GM12874 (cell line): Measurements from ENCODE around the gene AIFM1.

ENCODE experiments used
- TF ChIP-seq, protein P1 (sequence below): IDR thresholded peaks from 2 replicates; pipeline ENCODE4 v1.5.1; 2011; ENCODE audit warnings: low read depth, mild to moderate bottlenecking, control low read depth, low read length, moderate library complexity; ENCODE audit not compliant: insufficient read depth

The AIFM1 gene

DNA sequence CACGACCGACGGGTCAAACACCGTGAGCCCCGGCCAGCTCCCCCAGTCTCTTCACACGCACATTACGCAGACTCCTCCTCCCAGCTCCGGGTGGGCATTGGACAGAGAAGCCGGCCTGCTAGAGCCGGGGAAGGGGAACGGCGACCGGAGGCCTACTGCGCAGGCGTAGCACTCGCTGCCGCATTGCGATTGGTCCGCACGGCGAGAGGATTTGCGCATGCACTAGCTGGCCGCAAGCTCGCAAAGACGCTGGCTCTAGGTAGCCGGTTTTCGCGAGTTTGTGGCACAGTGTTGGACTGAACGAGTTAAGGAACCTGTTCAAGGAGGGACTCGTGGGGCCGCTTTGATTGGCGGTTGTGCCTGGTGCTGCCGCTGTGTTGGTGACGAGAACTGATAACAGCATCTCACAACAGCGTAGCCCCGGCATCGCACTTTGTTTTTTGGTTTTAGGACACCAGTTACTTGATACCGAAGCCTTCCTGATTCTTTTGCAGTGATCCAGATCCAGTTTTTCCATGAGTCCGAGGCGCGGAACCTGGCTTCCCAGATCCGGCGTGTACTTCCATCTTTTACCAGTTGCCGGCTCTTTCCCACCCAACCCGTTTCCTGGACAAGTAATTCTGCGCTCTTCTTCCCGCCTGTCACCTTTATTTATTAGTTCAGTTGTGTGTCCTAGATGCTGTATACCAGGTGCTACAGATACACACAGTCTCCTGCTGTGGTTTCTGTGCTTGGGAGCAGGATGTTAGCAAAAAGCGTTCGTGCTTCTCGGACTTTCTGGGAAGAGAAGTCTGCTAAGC lies at the start of gene AIFM1:
AIFM1 (minus strand) TSS at position 139 of the 800 bp plus-strand sequence. CDS start 185 bp downstream, outside the sequence.
- TF ChIP-seq, protein P1, sequence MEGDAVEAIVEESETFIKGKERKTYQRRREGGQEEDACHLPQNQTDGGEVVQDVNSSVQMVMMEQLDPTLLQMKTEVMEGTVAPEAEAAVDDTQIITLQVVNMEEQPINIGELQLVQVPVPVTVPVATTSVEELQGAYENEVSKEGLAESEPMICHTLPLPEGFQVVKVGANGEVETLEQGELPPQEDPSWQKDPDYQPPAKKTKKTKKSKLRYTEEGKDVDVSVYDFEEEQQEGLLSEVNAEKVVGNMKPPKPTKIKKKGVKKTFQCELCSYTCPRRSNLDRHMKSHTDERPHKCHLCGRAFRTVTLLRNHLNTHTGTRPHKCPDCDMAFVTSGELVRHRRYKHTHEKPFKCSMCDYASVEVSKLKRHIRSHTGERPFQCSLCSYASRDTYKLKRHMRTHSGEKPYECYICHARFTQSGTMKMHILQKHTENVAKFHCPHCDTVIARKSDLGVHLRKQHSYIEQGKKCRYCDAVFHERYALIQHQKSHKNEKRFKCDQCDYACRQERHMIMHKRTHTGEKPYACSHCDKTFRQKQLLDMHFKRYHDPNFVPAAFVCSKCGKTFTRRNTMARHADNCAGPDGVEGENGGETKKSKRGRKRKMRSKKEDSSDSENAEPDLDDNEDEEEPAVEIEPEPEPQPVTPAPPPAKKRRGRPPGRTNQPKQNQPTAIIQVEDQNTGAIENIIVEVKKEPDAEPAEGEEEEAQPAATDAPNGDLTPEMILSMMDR = no peak

DNA sequence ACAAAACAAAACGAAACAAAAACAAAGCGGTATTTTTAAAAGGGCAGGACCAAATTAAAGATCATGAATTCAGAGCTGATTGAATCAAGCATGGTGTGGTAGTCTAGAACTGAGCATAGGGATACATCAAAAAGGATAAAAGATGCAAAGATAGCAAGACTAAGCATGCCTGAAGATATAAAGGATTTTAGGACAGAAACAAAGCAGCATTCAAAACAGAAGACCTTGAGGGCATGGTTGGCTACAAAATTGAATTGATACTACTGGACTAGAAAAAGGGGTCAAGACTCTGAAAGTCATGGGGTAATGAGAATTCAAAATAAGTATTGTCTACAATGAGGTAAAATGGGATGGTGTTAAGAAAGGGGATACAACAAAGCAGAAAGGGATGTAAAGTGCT lies 47.7 kb upstream of the AIFM1 start:
- TF ChIP-seq, protein P1 = no peak

GRCh38 chrX:130212371-130212770 lies 46.7 kb upstream of the AIFM1 start:
- TF ChIP-seq, protein P1 = no peak

- TF ChIP-seq, protein P1 = no peak
These were observed 46.0 kb upstream of the AIFM1 start for GRCh38 chrX:130211415-130212186.

GRCh38 chrX:130204647-130205046 lies 39.0 kb upstream of the AIFM1 start:
- TF ChIP-seq, protein P1 = no peak

GRCh38 chrX:130197464-130197863 lies 31.8 kb upstream of the AIFM1 start:
- TF ChIP-seq, protein P1 = no peak

DNA sequence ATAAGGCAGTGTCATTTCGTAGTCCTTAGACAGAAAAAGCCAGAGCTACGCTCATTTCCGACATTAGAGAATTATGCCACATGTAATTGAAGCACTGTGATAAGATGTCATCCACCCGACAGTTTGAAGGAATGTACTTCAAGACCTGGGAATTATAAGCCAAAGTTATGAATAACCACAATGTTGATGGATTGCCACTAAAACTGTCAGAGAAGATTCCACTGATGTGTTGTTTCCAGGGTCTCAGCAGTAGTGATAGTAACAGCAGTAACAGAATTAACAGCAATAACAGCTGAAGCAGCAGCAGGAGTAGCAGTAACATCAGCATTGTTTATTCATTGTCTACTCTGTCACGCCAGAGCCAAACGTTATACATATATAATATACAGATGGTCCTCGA lies 30.8 kb upstream of the AIFM1 start:
- TF ChIP-seq, protein P1 = no peak
